ENCODE measurements around the gene DNAJC6. TPM values are rescaled to one million over a fixed set of nuclear protein-coding genes. Genes with fewer than 3 reads are reported as not detected.
A peak's percentile ranks its signal among the peaks of the same experiment; 100 is the strongest.
"Not testable (repeated sequence)": the region's sequence is repeated elsewhere in the genome, so short reads cannot be mapped to it uniquely, and the experiment has no call there.

DNAJC6 gene
- total RNA-seq (2014; rRNA removed; shearing (Covaris generic)): 5.0 and 11.1 TPM in 2 replicates

GRCh38 chr1:65309304-65310077 lies at the start of gene DNAJC6:
DNAJC6 (plus strand) TSS chr1:65309543; CDS start chr1:65309746, 203 bp downstream.
- DNase-seq (ENCODE audit: low read depth): peak; percentile 84

GRCh38 chr1:65259816-65260215 lies 49.5 kb upstream of the DNAJC6 start:
- DNase-seq (ENCODE audit: low read depth): no peak

DNA sequence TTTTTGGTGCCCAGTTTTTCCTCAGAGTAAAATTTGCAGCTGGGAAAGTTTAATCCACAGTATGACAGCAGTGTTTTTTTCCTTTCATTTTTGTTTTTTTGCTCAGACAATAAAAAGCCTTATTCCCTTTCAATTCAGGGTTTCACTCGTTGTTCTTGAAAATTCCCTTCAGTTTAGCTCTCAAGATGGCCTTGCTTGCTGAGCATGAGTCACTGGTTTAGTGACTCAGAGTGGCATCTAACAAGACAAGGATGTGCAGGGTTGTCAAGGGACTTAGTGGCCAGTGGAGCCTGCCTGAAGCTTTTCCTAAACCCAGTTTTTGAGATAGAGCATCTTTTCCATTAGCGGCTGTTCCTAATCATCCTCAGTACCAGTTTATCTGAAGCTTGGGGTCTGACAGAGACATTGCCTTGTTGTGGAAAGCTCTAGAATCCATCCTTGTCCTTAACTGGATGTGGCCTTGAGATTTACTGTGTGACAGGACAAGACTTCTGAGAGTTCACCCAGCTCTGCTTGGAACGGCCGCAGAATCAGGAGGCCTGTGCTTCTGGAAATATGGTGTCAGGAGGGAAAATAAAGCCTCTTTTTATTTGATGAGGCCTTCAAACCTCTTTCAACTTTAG lies 48.4 kb upstream of the DNAJC6 start:
- peak; percentile 84 for DNase-seq (ENCODE audit: low read depth)

GRCh38 chr1:65263286-65263685 lies 46.1 kb upstream of the DNAJC6 start:
- DNase-seq (ENCODE audit: low read depth): no peak

- DNase-seq (ENCODE audit: low read depth): peak; percentile 80
Measured at GRCh38 chr1:65264197-65264929, 45.0 kb upstream of the DNAJC6 start.

DNA sequence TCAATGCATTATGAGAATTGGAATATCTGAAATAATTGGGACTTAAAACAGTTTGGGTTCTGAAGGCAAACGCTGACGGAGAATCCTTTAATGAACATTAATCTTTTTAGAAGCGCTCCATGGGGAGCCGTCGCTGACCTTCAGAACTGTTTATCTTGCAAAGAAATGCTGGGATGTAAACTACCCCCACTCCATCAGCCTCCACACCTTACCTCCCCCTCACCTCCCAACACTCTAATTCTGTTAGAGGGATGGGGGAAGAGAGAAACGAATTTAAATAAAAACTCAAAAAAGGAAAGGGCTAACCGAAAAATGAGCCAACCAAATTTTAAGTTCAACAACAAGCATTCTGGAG lies 44.1 kb upstream of the DNAJC6 start:
- DNase-seq (ENCODE audit: low read depth): no peak

DNA sequence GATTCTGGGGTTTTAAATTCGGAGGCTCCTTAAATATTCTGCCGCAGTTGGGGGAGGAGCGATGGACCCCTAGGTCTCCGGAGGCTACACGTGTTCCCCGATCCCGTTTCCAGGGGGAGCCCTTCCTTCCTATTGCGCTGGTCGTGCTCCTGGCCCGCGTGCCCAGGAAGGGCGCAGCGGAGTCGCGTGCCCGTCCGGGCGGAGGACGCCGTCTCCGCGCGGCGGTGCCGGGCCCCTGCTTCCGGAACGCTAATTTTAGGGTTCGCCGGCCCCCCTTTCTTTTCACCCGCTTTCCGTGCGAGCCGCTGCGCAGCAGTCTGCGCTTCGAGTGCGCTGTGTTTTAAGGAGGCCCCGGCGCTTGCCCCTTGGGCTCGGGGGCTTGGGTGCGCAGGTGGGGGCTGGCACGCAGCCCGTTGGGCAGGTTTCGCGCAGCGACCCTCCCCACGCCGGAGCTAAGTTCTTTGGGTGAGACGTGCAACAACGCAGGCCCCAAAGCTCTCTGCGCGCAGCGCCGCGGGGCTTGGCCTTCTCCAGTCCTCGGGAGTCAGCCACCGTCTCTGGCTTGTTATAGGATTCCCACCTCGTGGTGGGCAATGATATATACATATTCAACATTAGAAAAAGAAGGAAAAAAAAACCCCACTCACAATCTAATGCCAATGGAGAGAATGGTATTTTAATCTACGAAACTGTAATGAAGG lies 43.5 kb upstream of the DNAJC6 start:
- DNase-seq (ENCODE audit: low read depth): peak; percentile 86

- no peak for DNase-seq (ENCODE audit: low read depth)
Measured at GRCh38 chr1:65266476-65266875, 42.9 kb upstream of the DNAJC6 start.

DNA sequence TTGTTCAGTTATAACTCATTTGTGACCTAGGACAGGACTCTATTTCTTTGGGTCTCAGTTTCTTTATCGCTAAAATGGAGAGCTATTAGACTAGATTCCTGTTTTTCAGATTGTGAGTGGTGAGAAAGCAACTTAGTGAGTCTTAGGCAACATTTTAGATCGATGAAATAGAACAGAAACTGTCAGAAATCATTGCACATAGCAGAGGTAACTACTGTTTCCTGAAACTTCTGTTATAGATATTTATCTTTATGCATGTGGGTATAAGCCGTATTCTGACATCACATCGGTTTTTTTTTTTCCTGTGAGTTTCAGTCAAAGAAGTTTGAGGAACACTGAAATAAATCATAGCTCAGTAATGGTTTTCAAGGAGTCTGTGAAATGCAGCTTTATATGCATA lies 42.1 kb upstream of the DNAJC6 start:
- no peak for DNase-seq (ENCODE audit: low read depth)

- DNase-seq (ENCODE audit: low read depth): no peak
Measured at GRCh38 chr1:65267683-65268082, 41.7 kb upstream of the DNAJC6 start.

GRCh38 chr1:65269612-65270011 lies 39.7 kb upstream of the DNAJC6 start:
- no peak for DNase-seq (ENCODE audit: low read depth)

DNA sequence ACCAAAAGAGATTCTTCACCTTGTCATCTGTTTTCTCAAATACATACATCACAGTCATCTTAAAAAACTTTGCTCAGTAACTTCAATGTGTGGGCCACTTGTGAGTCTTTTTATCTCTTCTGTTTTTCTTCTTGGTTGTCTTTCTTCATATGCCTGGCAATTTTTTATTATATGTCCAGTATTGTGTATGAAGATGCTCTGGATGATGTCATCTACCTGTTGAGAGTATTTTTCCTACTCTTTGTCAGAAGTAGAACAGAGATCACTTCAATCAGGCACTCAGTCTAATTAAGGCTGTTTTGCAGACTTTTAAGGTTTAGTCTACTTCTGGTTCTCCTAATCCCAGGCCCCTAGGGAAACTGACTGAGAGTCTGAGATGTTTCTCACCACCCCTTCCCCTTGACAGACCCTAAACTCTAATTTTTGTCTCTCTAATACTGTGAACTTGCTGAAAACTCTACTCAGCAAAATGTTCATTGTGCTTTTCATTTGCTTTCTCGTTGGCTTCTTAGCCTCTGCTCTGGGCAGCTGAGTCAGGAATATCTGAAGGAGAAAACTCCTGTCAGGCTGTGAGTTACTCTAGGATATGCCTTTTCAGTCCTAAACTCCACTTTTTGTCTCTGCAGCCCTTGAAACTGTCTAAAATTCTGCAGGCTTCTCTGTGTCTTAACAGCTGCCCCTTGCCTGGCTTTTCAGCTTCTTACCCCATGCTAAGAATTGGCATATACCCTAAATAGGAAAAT lies 33.0 kb upstream of the DNAJC6 start:
- no peak for DNase-seq (ENCODE audit: low read depth)

GRCh38 chr1:65277605-65278347 lies 31.6 kb upstream of the DNAJC6 start:
- no peak for DNase-seq (ENCODE audit: low read depth)

- DNase-seq (ENCODE audit: low read depth): no peak
Measured at GRCh38 chr1:65278376-65279069, 30.8 kb upstream of the DNAJC6 start.

DNA sequence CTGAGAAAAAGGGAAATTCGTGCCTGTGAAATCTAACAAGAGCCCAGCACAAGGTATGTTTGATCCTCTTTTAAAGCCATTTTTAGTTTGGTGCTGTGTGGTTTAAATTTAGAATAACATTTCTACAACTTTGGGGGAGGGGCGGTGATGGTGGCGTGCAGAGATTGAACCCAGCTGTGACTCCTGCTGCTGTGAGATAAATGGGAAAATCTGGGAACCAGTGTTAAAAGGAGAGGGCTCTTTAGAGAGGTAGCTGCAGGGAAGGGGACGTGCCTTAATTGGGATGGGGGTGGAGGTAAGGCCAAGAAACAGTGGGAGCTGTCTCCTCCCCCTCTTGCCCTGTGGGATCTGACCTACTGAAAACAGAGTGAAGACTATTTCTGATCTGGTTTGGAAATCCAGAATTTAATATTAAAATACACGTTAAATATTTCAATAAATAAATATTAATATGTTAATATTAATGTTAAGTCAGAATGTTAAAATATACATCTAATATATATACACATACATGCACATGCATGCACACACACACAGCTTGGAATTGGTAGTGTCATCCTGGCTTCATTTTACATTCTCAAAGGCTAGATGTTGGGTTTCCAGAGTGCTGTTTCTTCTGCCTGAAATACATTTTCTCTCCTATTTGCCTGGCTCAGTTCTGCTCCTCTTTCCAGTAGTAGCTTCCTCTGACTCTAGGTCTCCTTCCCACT lies 30.1 kb upstream of the DNAJC6 start:
- no peak for DNase-seq (ENCODE audit: low read depth)

DNA sequence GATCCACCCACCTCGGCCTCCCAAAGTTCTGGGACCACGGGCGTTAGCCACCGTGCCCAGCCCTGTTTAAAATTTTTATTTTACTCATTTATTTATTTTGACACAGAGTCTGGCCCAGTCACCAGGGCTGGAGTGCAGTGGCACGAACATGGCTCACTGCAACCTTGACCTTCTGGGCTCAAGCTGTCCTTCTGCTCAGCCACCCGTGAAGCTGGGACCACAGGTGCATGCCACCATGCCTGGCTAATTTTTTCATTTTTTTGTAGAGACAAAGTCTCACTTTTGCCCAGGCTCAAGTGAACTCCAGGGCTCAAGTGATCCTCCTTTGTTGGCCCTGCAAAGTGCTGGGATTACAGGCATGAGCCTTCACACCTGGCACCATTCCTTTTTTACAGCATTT lies 27.5 kb upstream of the DNAJC6 start:
- DNase-seq (ENCODE audit: low read depth): no peak

- no peak for DNase-seq (ENCODE audit: low read depth)
Measured at GRCh38 chr1:65284229-65284628, 25.1 kb upstream of the DNAJC6 start.

DNA sequence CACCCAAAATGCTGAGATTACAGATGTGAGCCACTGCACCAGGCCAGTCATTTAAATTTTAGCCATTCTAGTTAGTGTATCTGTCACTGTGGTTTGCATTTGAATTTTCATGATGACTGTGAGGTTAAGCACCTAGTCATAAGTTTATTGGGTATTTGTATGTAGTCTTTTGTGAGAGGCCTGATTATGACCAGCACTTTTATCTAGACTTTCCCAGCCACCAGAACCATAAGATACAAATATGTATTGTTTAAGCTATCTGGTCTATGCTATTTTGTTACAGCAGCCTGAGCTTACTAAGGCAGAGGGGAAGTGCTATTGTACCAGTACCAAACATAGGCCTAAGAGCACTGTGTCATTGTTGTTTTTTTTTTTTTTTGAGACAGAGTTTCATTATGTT lies 19.9 kb upstream of the DNAJC6 start:
- no peak for DNase-seq (ENCODE audit: low read depth)

DNA sequence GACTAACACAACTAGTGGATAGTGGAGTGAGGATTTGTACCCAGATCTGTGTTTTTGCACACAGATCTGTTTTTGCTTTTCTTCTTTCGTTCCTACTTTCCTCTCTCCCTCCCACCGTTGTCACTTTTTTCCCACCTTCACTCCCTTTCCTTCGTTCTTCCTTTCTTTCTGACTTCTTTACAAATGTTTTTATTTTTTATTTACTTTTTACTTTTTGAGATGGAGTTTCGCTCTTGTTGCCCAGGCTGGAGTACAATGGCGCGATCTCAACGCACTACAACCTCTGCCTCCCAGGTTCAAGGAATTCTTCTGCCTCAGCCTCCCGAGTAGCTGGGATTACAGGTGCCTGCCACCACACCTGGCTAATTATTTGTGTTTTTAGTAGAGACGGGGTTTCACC lies 17.5 kb upstream of the DNAJC6 start:
- not testable (repeated sequence) for DNase-seq (ENCODE audit: low read depth)

Data from Daoy (cell line).